Measurements from ENCODE around the gene HK1.

Gene HK1

GRCh38 chr10:69451209-69451783 is 173.0 kb downstream of the HK1 start, which contains the start of gene TSPAN15:
Gene TSPAN15 (plus strand): TSS chr10:69451465. CDS start chr10:69451595, 130 bp downstream.
- no peak for DNase-seq (ENCODE audit: low read depth)

Data from stromal cell of bone marrow (primary cell).